SW480 (cell line): Measurements from ENCODE around the gene REG4.
"Not testable (repeated sequence)": the region's sequence is repeated elsewhere in the genome, so short reads cannot be mapped to it uniquely, and the experiment has no call there.

ENCODE experiments used
- DNase-seq: peaks from one replicate; pipeline ENCODE4 v3.0.0-alpha.2; 2016; ENCODE audit warnings: low spot score

REG4 gene

GRCh38 chr1:119806489-119806888 lies 4.8 kb downstream of the REG4 start:
- DNase-seq, result no peak

- DNase-seq, result no peak
Observed at GRCh38 chr1:119805746-119806145, 5.5 kb downstream of the REG4 start.

- no peak for DNase-seq
Observed at GRCh38 chr1:119805247-119805646, 6.0 kb downstream of the REG4 start.

GRCh38 chr1:119799599-119800177 lies 11.6 kb downstream of the REG4 start:
- DNase-seq, result no peak

GRCh38 chr1:119799003-119799402 lies 12.3 kb downstream of the REG4 start:
- no peak for DNase-seq

- DNase-seq, result no peak
Observed at GRCh38 chr1:119797606-119798005, 13.7 kb downstream of the REG4 start.

- DNase-seq, result no peak
Observed at GRCh38 chr1:119797162-119797561, 14.1 kb downstream of the REG4 start.

GRCh38 chr1:119795261-119796200 lies 15.7 kb downstream of the REG4 start:
- no peak for DNase-seq

- DNase-seq, result no peak
Observed at GRCh38 chr1:119794876-119795240, 16.4 kb downstream of the REG4 start.

GRCh38 chr1:119794230-119794875 lies 16.9 kb downstream of the REG4 start:
- no peak for DNase-seq

GRCh38 chr1:119791377-119791776 lies 19.9 kb downstream of the REG4 start:
- no peak for DNase-seq

- no peak for DNase-seq
Observed at GRCh38 chr1:119790451-119791198, 20.6 kb downstream of the REG4 start.

- DNase-seq, result peak; percentile 50
Observed at GRCh38 chr1:119787776-119788175, 23.5 kb downstream of the REG4 start.

GRCh38 chr1:119786473-119787050 lies 24.7 kb downstream of the REG4 start:
- DNase-seq, result not testable (repeated sequence)

- not testable (repeated sequence) for DNase-seq
Observed at GRCh38 chr1:119786046-119786445, 25.2 kb downstream of the REG4 start.

GRCh38 chr1:119784191-119784781 lies 27.0 kb downstream of the REG4 start:
- DNase-seq, result no peak

- no peak for DNase-seq
Observed at GRCh38 chr1:119783354-119784185, 27.7 kb downstream of the REG4 start.

GRCh38 chr1:119782631-119783325 lies 28.5 kb downstream of the REG4 start:
- peak; percentile 61 for DNase-seq

- DNase-seq, result no peak
Observed at GRCh38 chr1:119781434-119782210, 29.6 kb downstream of the REG4 start.
